Measurements from ENCODE around the gene FBXW8.

- TF ChIP-seq, protein P1, sequence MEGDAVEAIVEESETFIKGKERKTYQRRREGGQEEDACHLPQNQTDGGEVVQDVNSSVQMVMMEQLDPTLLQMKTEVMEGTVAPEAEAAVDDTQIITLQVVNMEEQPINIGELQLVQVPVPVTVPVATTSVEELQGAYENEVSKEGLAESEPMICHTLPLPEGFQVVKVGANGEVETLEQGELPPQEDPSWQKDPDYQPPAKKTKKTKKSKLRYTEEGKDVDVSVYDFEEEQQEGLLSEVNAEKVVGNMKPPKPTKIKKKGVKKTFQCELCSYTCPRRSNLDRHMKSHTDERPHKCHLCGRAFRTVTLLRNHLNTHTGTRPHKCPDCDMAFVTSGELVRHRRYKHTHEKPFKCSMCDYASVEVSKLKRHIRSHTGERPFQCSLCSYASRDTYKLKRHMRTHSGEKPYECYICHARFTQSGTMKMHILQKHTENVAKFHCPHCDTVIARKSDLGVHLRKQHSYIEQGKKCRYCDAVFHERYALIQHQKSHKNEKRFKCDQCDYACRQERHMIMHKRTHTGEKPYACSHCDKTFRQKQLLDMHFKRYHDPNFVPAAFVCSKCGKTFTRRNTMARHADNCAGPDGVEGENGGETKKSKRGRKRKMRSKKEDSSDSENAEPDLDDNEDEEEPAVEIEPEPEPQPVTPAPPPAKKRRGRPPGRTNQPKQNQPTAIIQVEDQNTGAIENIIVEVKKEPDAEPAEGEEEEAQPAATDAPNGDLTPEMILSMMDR (IDR thresholded peaks at IDR 0.05; ENCODE audit: insufficient read depth, low read length), result no peak
- TF ChIP-seq REST (IDR thresholded peaks at IDR 0.05; ENCODE audit: insufficient replicate concordance, low read depth) (no peak), POLR2AphosphoS5 (IDR thresholded peaks at IDR 0.05; ENCODE audit: low read depth) (no peak), GABPA (IDR thresholded peaks at IDR 0.05; ENCODE audit: low read depth) (no peak)
Measured at GRCh38 chr12:116934908-116935705, 24.4 kb downstream of the FBXW8 start.

All from HL-60 (cell line).